HepG2 (cell line): ENCODE results near the gene KCTD21. TPM values are rescaled to one million over a fixed set of nuclear protein-coding genes. Genes with fewer than 3 reads are reported as not detected.

Experiments used
- AGO1 ChIP-seq: fragments of 200-400 bp; formaldehyde crosslinking; IDR thresholded peaks from 2 replicates; pipeline ENCODE4 v1.6.1; 2017; ENCODE audit warnings: mild to moderate bottlenecking, low read depth, low read length, moderate library complexity; ENCODE audit not compliant: poor library complexity, severe bottlenecking
- FOXK1 ChIP-seq: sonication (generic); formaldehyde crosslinking; IDR thresholded peaks from 2 replicates; pipeline ENCODE4 v1.4.0; 2020; ENCODE audit warnings: low read depth, missing genetic modification reagents, borderline replicate concordance
- FOXM1 ChIP-seq: sonication (generic); formaldehyde crosslinking; IDR thresholded peaks from 2 replicates; pipeline ENCODE4 v1.5.0; 2020; ENCODE audit warnings: missing genetic modification reagents
- FOXP1 ChIP-seq, 2 experiments: fragments of 450-650 bp in 1 of 2; IDR thresholded peaks; 2 replicates each; pipeline ENCODE4 v1.6.1; 2017 to 2018; ENCODE audit warnings: antibody characterized with exemption in 1 of 2
- HES4 ChIP-seq: sonication (generic); formaldehyde crosslinking; IDR thresholded peaks from 2 replicates; pipeline ENCODE4 v1.9.0; 2021; ENCODE audit warnings: mild to moderate bottlenecking, missing genetic modification reagents, borderline replicate concordance
- HIVEP1 ChIP-seq: sonication (generic); formaldehyde crosslinking; IDR thresholded peaks from 2 replicates; pipeline ENCODE4 v1.4.0; 2020; ENCODE audit warnings: mild to moderate bottlenecking, missing genetic modification reagents
- HOXA5 ChIP-seq: sonication (generic); formaldehyde crosslinking; IDR thresholded peaks from 2 replicates; pipeline ENCODE4 v1.4.0; 2020; ENCODE audit warnings: missing genetic modification reagents
- JUND ChIP-seq: sonication (generic); formaldehyde crosslinking; IDR thresholded peaks from 2 replicates; pipeline ENCODE4 v1.8.0; 2022; ENCODE audit warnings: mild to moderate bottlenecking, missing genetic modification reagents
- MAZ ChIP-seq, 2 experiments: sonication (generic) in 1 of 2; formaldehyde crosslinking in 1 of 2; IDR thresholded peaks; 2 replicates each; pipeline versions ENCODE4 v1.5.0 to v1.6.1; 2012 to 2020; ENCODE audit warnings: low read depth in 2 of 2, mild to moderate bottlenecking in 2 of 2, borderline replicate concordance in 1 of 2, improper control_type of control experiment in 1 of 2, low read length in 1 of 2, missing genetic modification reagents in 1 of 2, moderate library complexity in 1 of 2
- MED1 ChIP-seq: sonication (generic); formaldehyde crosslinking; IDR thresholded peaks from 2 replicates; pipeline ENCODE4 v1.4.0; 2020; ENCODE audit warnings: missing genetic modification reagents
- NFATC3 ChIP-seq: sonication (generic); formaldehyde crosslinking; IDR thresholded peaks from 2 replicates; pipeline ENCODE4 v1.5.1; 2020; ENCODE audit warnings: mild to moderate bottlenecking, missing genetic modification reagents
- NFYB ChIP-seq: sonication (generic); formaldehyde crosslinking; IDR thresholded peaks from 2 replicates; pipeline ENCODE4 v1.4.0; 2020; ENCODE audit warnings: missing genetic modification reagents
- SMARCE1 ChIP-seq: fragments of 450-650 bp; IDR thresholded peaks from 2 replicates; pipeline ENCODE4 v1.6.1; 2017; ENCODE audit warnings: borderline replicate concordance
- SNRNP70 ChIP-seq: fragments of 200-400 bp; formaldehyde crosslinking; IDR thresholded peaks from 2 replicates; pipeline ENCODE4 v1.6.1; 2017; ENCODE audit warnings: mild to moderate bottlenecking, low read depth, low read length, moderate library complexity
- SP1 ChIP-seq, 2 experiments: fragments of 450-650 bp in 1 of 2; sonication (generic) in 1 of 2; formaldehyde crosslinking in 1 of 2; IDR thresholded peaks; 2 replicates each; pipeline versions ENCODE4 v1.4.0 to v1.6.1; 2016 to 2020; ENCODE audit warnings: missing genetic modification reagents in 1 of 2
- SYNCRIP ChIP-seq: fragments of 200-400 bp; formaldehyde crosslinking; IDR thresholded peaks from 2 replicates; pipeline ENCODE4 v1.6.1; 2018; ENCODE audit warnings: mild to moderate bottlenecking, low read depth, low read length; ENCODE audit not compliant: insufficient read depth
- ZNF225 ChIP-seq: sonication (generic); formaldehyde crosslinking; IDR thresholded peaks from 2 replicates; pipeline ENCODE4 v1.4.0; 2020; ENCODE audit warnings: mild to moderate bottlenecking, missing genetic modification reagents
- ZNF292 ChIP-seq: sonication (generic); formaldehyde crosslinking; IDR thresholded peaks from 2 replicates; pipeline ENCODE4 v1.8.1; 2022; ENCODE audit warnings: mild to moderate bottlenecking, low read depth, missing genetic modification reagents, borderline replicate concordance
- ZNF350 ChIP-seq: sonication (generic); formaldehyde crosslinking; IDR thresholded peaks from 2 replicates; pipeline ENCODE4 v1.4.0; 2020; ENCODE audit warnings: mild to moderate bottlenecking, low read depth, missing genetic modification reagents, borderline replicate concordance
- ZNF546 ChIP-seq: sonication (generic); formaldehyde crosslinking; conservative IDR thresholded peaks from 2 replicates; pipeline ENCODE4 v1.8.1; 2023; ENCODE audit warnings: mild to moderate bottlenecking, missing genetic modification reagents
- ZNF615 ChIP-seq: sonication (generic); formaldehyde crosslinking; IDR thresholded peaks from 2 replicates; pipeline ENCODE4 v1.5.0; 2020; ENCODE audit warnings: mild to moderate bottlenecking, missing genetic modification reagents, borderline replicate concordance
- ZNF737 ChIP-seq: sonication (generic); formaldehyde crosslinking; IDR thresholded peaks from 2 replicates; pipeline ENCODE4 v1.5.0; 2020; ENCODE audit warnings: missing genetic modification reagents, mild to moderate bottlenecking, borderline replicate concordance
- ZSCAN29 ChIP-seq: sonication (generic); formaldehyde crosslinking; conservative IDR thresholded peaks from 2 replicates; pipeline ENCODE4 v1.4.0; 2020; ENCODE audit warnings: mild to moderate bottlenecking, missing genetic modification reagents
- polyA plus RNA-seq, 8 experiments: library from polyadenylated mRNA; depleted of rRNA in 3 of 8; stranded (reverse) in 7 of 8; unstranded in 1 of 8; fragments of >200 nt; fragmentation: Illumina TruSeq in 4 of 8; extraction: Trizol in 4 of 8; gene quantifications; 2 replicates each; pipeline versions ENCODE4 v1.2.1 to v1.2.3, GENCODE V29; 2011 to 2016; ENCODE audit warnings: low read depth in 4 of 8, missing spikeins in 1 of 8, mixed read lengths in 1 of 8; ENCODE audit not compliant: insufficient read depth in 1 of 8
- total RNA-seq, 5 experiments: library from RNA; depleted of rRNA; stranded (reverse); fragments of >200 nt; fragmentation: Illumina TruSeq; extraction: Trizol; gene quantifications; 2 replicates each; pipeline ENCODE4 v1.2.3, GENCODE V29; 2016; ENCODE audit warnings: low read depth in 1 of 5
- TF ChIP-seq, protein P1 (sequence below): sonication (generic); formaldehyde crosslinking; IDR thresholded peaks from 2 replicates; pipeline ENCODE4 v1.8.0; 2023; ENCODE audit warnings: mild to moderate bottlenecking, missing genetic modification reagents
- TF ChIP-seq, protein P2 (sequence below): sonication (generic); formaldehyde crosslinking; IDR thresholded peaks from 2 replicates; pipeline ENCODE4 v1.8.1; 2023; ENCODE audit warnings: missing genetic modification reagents, mild to moderate bottlenecking, borderline replicate concordance
- TF ChIP-seq, protein P3 (sequence below): sonication (generic); formaldehyde crosslinking; conservative IDR thresholded peaks from 2 replicates; pipeline ENCODE4 v1.8.1; 2023; ENCODE audit warnings: missing genetic modification reagents

KCTD21 gene
- total and polyA plus RNA-seq, 2 of the 13 experiments (the other 11 are each of a cell fraction or from before 2014, with no cell fraction given): 3.1 to 13.5 TPM

DNA sequence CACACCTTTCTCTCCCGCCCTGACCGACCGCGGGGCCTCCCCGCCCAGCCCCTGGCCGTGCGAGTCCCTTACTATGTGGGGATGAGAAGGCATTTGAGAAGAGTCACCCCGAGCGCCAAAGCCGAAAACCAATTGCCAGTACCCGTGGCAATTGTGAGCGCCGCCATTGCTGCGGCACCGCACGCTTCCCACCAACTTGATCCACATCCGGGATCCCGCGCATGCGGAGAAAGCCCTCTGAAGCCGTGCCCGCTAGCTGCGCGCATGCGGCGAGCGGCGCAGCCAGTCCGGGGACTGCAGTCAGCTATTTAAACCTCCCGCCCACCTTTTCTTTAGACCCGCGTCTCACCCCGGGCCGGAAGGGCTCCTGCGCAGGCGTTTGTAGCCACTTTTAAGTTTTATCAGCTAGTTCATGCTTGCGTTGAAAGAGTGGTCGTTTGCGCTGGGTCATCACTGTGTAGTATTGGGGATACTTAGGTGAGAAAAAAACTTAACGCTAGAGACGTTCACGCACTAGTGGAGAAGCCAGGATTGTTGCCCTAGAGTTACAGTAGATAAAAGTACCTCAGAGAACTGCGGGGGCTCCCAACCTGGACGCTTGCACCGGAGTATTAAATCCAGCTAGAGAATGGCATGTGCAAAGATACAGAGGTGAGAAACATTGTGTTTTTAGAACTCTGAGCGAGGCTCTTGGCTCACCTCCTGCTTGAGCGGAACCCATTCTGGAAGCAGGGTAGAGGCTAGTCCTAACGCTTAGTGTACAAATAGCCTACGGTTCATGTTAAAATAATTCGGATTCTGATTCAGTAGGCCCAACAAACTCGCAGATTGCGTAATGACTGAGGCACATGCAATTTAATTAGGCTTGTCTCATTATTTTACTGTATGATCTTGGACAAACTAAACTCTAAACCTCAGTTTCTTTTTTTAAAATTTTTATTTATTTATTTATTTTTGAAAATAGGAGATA lies 48.7 kb downstream of the KCTD21 start, which contains the start of gene ALG8 (continued):
- TF ChIP-seq, protein P1, sequence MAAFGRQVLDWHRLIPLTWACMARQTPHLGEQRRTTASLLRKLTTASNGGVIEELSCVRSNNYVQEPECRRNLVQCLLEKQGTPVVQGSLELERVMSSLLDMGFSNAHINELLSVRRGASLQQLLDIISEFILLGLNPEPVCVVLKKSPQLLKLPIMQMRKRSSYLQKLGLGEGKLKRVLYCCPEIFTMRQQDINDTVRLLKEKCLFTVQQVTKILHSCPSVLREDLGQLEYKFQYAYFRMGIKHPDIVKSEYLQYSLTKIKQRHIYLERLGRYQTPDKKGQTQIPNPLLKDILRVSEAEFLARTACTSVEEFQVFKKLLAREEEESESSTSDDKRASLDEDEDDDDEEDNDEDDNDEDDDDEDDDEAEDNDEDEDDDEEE: no peak
- TF ChIP-seq SNRNP70 (no peak), ZNF615 (CRISPR knock-in tag) (no peak), HIVEP1 (CRISPR knock-in tag) (peak; percentile 73), ZSCAN29 (CRISPR knock-in tag) (peak; percentile 98), SP1 (IDR thresholded peaks at IDR 0.05) (no peak), SP1 (CRISPR knock-in tag; IDR thresholded peaks at IDR 0.05) (0 out of 2 replicates have a peak, but pooled peaks have one; percentile 48), HES4 (CRISPR knock-in tag) (peak; percentile 70), JUND (no peak), FOXK1 (CRISPR knock-in tag) (peak; percentile 79), FOXP1 (IDR thresholded peaks at IDR 0.05) (no peak), FOXP1 (CRISPR knock-in tag; IDR thresholded peaks at IDR 0.05) (no peak), NFATC3 (peak; percentile 73; the same call in 1 of the 2 replicates), ZNF225 (CRISPR knock-in tag) (peak; percentile 86; the same call in 1 of the 2 replicates), NFYB (CRISPR knock-in tag) (peak; percentile 78), SMARCE1 (no peak), ZNF546 (CRISPR knock-in tag) (no peak; the same call in 1 of the 2 replicates), ZNF737 (CRISPR knock-in tag) (no peak), AGO1 (peak; percentile 43), SYNCRIP (no peak), MED1 (CRISPR knock-in tag) (peak; percentile 57), MAZ (IDR thresholded peaks at IDR 0.05; ENCODE audit: borderline replicate concordance, low read depth, low read length) (peak; percentile 58; the same call in 1 of the 2 replicates), MAZ (CRISPR knock-in tag; IDR thresholded peaks at IDR 0.05; ENCODE audit: low read depth) (no peak), ZNF350 (CRISPR knock-in tag) (peak; percentile 95), FOXM1 (CRISPR knock-in tag) (peak; percentile 18; the same call in 1 of the 2 replicates), ZNF292 (CRISPR knock-in tag) (0 out of 2 replicates have a peak, but pooled peaks have one; percentile 35), HOXA5 (CRISPR knock-in tag) (peak; percentile 38; the same call in 1 of the 2 replicates)
- TF ChIP-seq, protein P2, sequence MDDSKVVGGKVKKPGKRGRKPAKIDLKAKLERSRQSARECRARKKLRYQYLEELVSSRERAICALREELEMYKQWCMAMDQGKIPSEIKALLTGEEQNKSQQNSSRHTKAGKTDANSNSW (CRISPR knock-in tag): peak; percentile 86; the same call in 1 of the 2 replicates
- TF ChIP-seq, protein P3, sequence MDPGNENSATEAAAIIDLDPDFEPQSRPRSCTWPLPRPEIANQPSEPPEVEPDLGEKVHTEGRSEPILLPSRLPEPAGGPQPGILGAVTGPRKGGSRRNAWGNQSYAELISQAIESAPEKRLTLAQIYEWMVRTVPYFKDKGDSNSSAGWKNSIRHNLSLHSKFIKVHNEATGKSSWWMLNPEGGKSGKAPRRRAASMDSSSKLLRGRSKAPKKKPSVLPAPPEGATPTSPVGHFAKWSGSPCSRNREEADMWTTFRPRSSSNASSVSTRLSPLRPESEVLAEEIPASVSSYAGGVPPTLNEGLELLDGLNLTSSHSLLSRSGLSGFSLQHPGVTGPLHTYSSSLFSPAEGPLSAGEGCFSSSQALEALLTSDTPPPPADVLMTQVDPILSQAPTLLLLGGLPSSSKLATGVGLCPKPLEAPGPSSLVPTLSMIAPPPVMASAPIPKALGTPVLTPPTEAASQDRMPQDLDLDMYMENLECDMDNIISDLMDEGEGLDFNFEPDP (CRISPR knock-in tag): 0 out of 2 replicates have a peak, but pooled peaks have one; percentile 84
